HepG2 (cell line): ENCODE data around the gene PAPPA2. TPM values are rescaled to one million over a fixed set of nuclear protein-coding genes. Genes with fewer than 3 reads are reported as not detected.

Experiments
- ATAC-seq: fragments of 200-7000 bp; cut with Tn5 transposase; 3 replicates; pipeline ENCODE4 v1.9.1; 2020; ENCODE audit warnings: mild to moderate bottlenecking, moderate library complexity
- BruUV-seq: library from RNA; stranded (reverse); fragments of 400-500 nt; replicated peaks from 2 replicates; lab custom pipeline; 2021; lab: Mats Ljungman, UMichigan
- CTCF ChIA-PET: fragments of 300-600 bp; formaldehyde crosslinking; extraction: SDS; loops from one replicate; lab custom pipeline; 2021; ENCODE audit warnings: low total read pairs, inconsistent platforms, low intra/inter-chr PET ratio; lab: Yijun Ruan, JAX
- POLR2A ChIA-PET: fragments of 350-600 bp; sonication (Branson Sonifier 250); formaldehyde crosslinking; loops from one replicate; lab custom pipeline; 2020; ENCODE audit warnings: antibody characterized with exemption, inconsistent platforms; lab: Yijun Ruan, JAX
- DNase-seq: peaks from one replicate; pipeline ENCODE4 v3.0.0-alpha.2; 2015; ENCODE audit warnings: low spot score
- FAIRE-seq: peaks from 3 replicates; lab custom pipeline; 2011; peaks lifted over from hg19 to GRCh38; lab: Jason Lieb, UNC
- H2AFZ ChIP-seq: one replicate; pipeline ENCODE4 v1.6.1; 2011; ENCODE audit warnings: low read length, inconsistent platforms
- H3K27ac ChIP-seq: fragments of 300-600 bp; 3 replicates; pipeline ENCODE4 v1.8.0; 2011; ENCODE audit warnings: mixed run types, mild to moderate bottlenecking, mixed read lengths, low read length, inconsistent platforms; ENCODE audit not compliant: insufficient read depth; ENCODE audit errors: extremely low read length
- H3K27me3 ChIP-seq, 2 experiments: fragments of 200-600 bp in 1 of 2; 2 replicates in 1 of 2; 3 replicates in 1 of 2; pipeline versions ENCODE4 v1.6.0 to v1.8.0; 2011; ENCODE audit warnings: low read length in 2 of 2, mild to moderate bottlenecking in 2 of 2, moderate library complexity in 2 of 2, inconsistent platforms in 1 of 2; ENCODE audit not compliant: insufficient read depth in 2 of 2, control insufficient read depth in 1 of 2
- H3K36me3 ChIP-seq, 2 experiments: fragments of 200-600 bp in 1 of 2; replicated peaks in 1 of 2; 2 replicates in 1 of 2; 3 replicates in 1 of 2; pipeline versions ENCODE4 v1.5.1 to v1.8.0; 2011; ENCODE audit warnings: low read length in 2 of 2, inconsistent platforms in 1 of 2; ENCODE audit not compliant: insufficient read depth in 2 of 2, control insufficient read depth in 1 of 2
- H3K4me1 ChIP-seq: 2 replicates; pipeline ENCODE4 v1.5.1; 2012; ENCODE audit warnings: low read length, inconsistent platforms; ENCODE audit not compliant: insufficient read depth
- H3K4me2 ChIP-seq: 2 replicates; pipeline ENCODE4 v1.6.0; 2011; ENCODE audit warnings: low read depth, low read length, inconsistent platforms
- H3K4me3 ChIP-seq, 3 experiments: fragments of 200-600 bp in 1 of 3; sonication (generic), shearing (Covaris generic) in 1 of 3; replicated peaks in 1 of 3; 2 replicates each; pipeline ENCODE4 v1.5.1; 2011 to 2016; ENCODE audit warnings: low read length in 3 of 3, inconsistent platforms in 2 of 3, low read depth in 2 of 3, mild to moderate bottlenecking in 2 of 3, control low read depth in 1 of 3, mixed read lengths in 1 of 3; ENCODE audit not compliant: insufficient read depth in 1 of 3
- H3K79me2 ChIP-seq: one replicate; pipeline ENCODE4 v1.6.1; 2011; ENCODE audit warnings: low read length, inconsistent platforms; ENCODE audit not compliant: insufficient read depth
- H3K9ac ChIP-seq: 2 replicates; pipeline ENCODE4 v1.6.0; 2011; ENCODE audit warnings: mild to moderate bottlenecking, low read depth, low read length, inconsistent platforms; ENCODE audit not compliant: insufficient read depth
- H3K9me3 ChIP-seq: 2 replicates; pipeline ENCODE4 v1.5.1; 2012; ENCODE audit warnings: mild to moderate bottlenecking, low read length
- H4K20me1 ChIP-seq: 2 replicates; pipeline ENCODE4 v1.6.0; 2011; ENCODE audit warnings: inconsistent platforms, mild to moderate bottlenecking, low read length, moderate library complexity; ENCODE audit not compliant: insufficient read depth
- BORCS8-MEF2B ChIP-seq: sonication (generic); formaldehyde crosslinking; IDR thresholded peaks from 2 replicates; pipeline ENCODE4 v1.8.0; 2022; ENCODE audit warnings: mild to moderate bottlenecking, missing genetic modification reagents
- CERS6 ChIP-seq: sonication (generic); formaldehyde crosslinking; IDR thresholded peaks from 2 replicates; pipeline ENCODE4 v1.5.0; 2020; ENCODE audit warnings: missing genetic modification reagents
- FUBP1 ChIP-seq: sonication (generic); formaldehyde crosslinking; IDR thresholded peaks from 2 replicates; pipeline ENCODE4 v1.5.1; 2020; ENCODE audit warnings: missing genetic modification reagents, mild to moderate bottlenecking, borderline replicate concordance
- GABPB1 ChIP-seq: IDR thresholded peaks from 2 replicates; pipeline ENCODE4 v1.6.1; 2016; ENCODE audit warnings: mild to moderate bottlenecking, missing genetic modification reagents, moderate library complexity, missing compliant biosample characterization
- HOXA5 ChIP-seq: sonication (generic); formaldehyde crosslinking; IDR thresholded peaks from 2 replicates; pipeline ENCODE4 v1.4.0; 2020; ENCODE audit warnings: missing genetic modification reagents
- KLF13 ChIP-seq: sonication (generic); formaldehyde crosslinking; IDR thresholded peaks from 2 replicates; pipeline ENCODE4 v1.4.0; 2020; ENCODE audit warnings: mild to moderate bottlenecking, missing genetic modification reagents
- NFAT5 ChIP-seq: sonication (generic); formaldehyde crosslinking; IDR thresholded peaks from 2 replicates; pipeline ENCODE4 v1.4.0; 2020; ENCODE audit warnings: missing genetic modification reagents
- PHF5A ChIP-seq: IDR thresholded peaks from one replicate; pipeline ENCODE4 v1.6.1; 2018; ENCODE audit warnings: low read depth, missing genetic modification reagents; ENCODE audit not compliant: unreplicated experiment
- TFE3 ChIP-seq: IDR thresholded peaks from 2 replicates; pipeline ENCODE4 v1.6.1; 2016
- ZNF280D ChIP-seq: sonication (generic); formaldehyde crosslinking; IDR thresholded peaks from 2 replicates; pipeline ENCODE4 v1.5.1; 2020; ENCODE audit warnings: mild to moderate bottlenecking, missing genetic modification reagents
- ZNF790 ChIP-seq: sonication (generic); formaldehyde crosslinking; IDR thresholded peaks from 2 replicates; pipeline ENCODE4 v1.8.0; 2022; ENCODE audit warnings: missing genetic modification reagents, mild to moderate bottlenecking, borderline replicate concordance
- WGBS: methylation state at CpG from one replicate; pipeline ENCODE4 v1.1.6; 2017; ENCODE audit warnings: low lambda C conversion rate; 5-methylcytosine and 5-hydroxymethylcytosine counted together
- in situ Hi-C: cut with HindIII; loops from 2 replicates; pipeline ENCODE4 v1.10.0; 2017; ENCODE audit warnings: low pct_unique_long_range_greater_than_20kb; ENCODE audit not compliant: extremely low pct_ligation_motif_present
- intact Hi-C: fragments of 100-400 bp; cut with micrococcal nuclease; formaldehyde crosslinking; loops from one replicate; pipeline ENCODE4 v1.10.0; 2022; ENCODE audit not compliant: unreplicated experiment
- polyA plus RNA-seq, 8 experiments: library from polyadenylated mRNA; depleted of rRNA in 3 of 8; stranded (reverse) in 7 of 8; unstranded in 1 of 8; fragments of >200 nt; fragmentation: Illumina TruSeq in 4 of 8; extraction: Trizol in 4 of 8; gene quantifications; 2 replicates each; pipeline versions ENCODE4 v1.2.1 to v1.2.3, GENCODE V29; 2011 to 2016; ENCODE audit warnings: low read depth in 4 of 8, missing spikeins in 1 of 8, mixed read lengths in 1 of 8; ENCODE audit not compliant: insufficient read depth in 1 of 8
- total RNA-seq, 5 experiments: library from RNA; depleted of rRNA; stranded (reverse); fragments of >200 nt; fragmentation: Illumina TruSeq; extraction: Trizol; gene quantifications; 2 replicates each; pipeline ENCODE4 v1.2.3, GENCODE V29; 2016; ENCODE audit warnings: low read depth in 1 of 5

PAPPA2 gene
- total and polyA plus RNA-seq, 2 of the 13 experiments (the other 11 are each of a cell fraction or from before 2014, with no cell fraction given): 0.01 TPM; not detected in 1

GRCh38 chr1:176765608-176766007 lies 302.6 kb downstream of the PAPPA2 start:
- CTCF ChIA-PET: no interaction called here
- TF ChIP-seq NFAT5 (CRISPR knock-in tag): no peak
- TF ChIP-seq CERS6 (CRISPR knock-in tag): no peak
- no peak for TF ChIP-seq FUBP1 (CRISPR knock-in tag)
- no peak for TF ChIP-seq KLF13 (CRISPR knock-in tag)
- no peak for TF ChIP-seq HOXA5
- no peak for TF ChIP-seq GABPB1
- TF ChIP-seq PHF5A (CRISPR knock-in tag): no peak
- TF ChIP-seq BORCS8-MEF2B: no peak
- TF ChIP-seq ZNF280D (CRISPR knock-in tag): no peak
- TF ChIP-seq ZNF790 (CRISPR knock-in tag): no peak
- no peak for TF ChIP-seq TFE3 (CRISPR knock-in tag)

More at GRCh38 chr1:176765608-176766007, 302.6 kb downstream of the PAPPA2 start:
- BruUV-seq: no TSS peak
- no peak for DNase-seq
- intact Hi-C loops (no loop called here), in situ Hi-C loops (no loop called here)
- H3K27me3 ChIP-seq: no peaks in the 10 kb centered on the region
- no peaks in the 10 kb centered on the region for H3K4me1 ChIP-seq
- POLR2A ChIA-PET: no interaction called here
- H3K9ac ChIP-seq: no peak overlapping the region
- no peak; the same call in 2 of the 3 replicates for ATAC-seq
- H3K4me2 ChIP-seq: no peak overlapping the region
- H2AFZ ChIP-seq: no peak overlapping the region
- H3K79me2 ChIP-seq: no peaks in the 10 kb centered on the region
- H3K9me3 ChIP-seq: no peaks in the 10 kb centered on the region
- H3K4me3 ChIP-seq: no peak overlapping the region
- FAIRE-seq: no peak
- WGBS: 0% methylated on average over 2 of the region's 2 CpGs
- no peaks in the 10 kb centered on the region for H3K36me3 ChIP-seq
- no peak overlapping the region for H3K27ac ChIP-seq
- H4K20me1 ChIP-seq: no peaks in the 10 kb centered on the region
